Activated naive CD8-positive, alpha-beta T cell treated with anti-CD3 and anti-CD28 coated beads, Interleukin-2, amount 50 U/mL, for 24 hours (primary cell): Measurements from ENCODE around the gene TMEM151A.
"Not testable (repeated sequence)": the region's sequence is repeated elsewhere in the genome, so short reads cannot be mapped to it uniquely, and the experiment has no call there.

Experiments used
- ATAC-seq: fragments of 150-1000 bp; cut with Tn5 transposase; one replicate; pipeline ENCODE4 v1.10.0; 2021
- DNase-seq: peaks from one replicate; pipeline ENCODE4 v3.0.0; 2021
- H3K27ac Mint-ChIP-seq: one replicate; pipeline ENCODE4 v1.8.0; 2021; ENCODE audit warnings: mild to moderate bottlenecking, mixed read lengths
- H3K27me3 Mint-ChIP-seq: one replicate; pipeline ENCODE4 v1.8.0; 2021; ENCODE audit warnings: mixed read lengths
- H3K36me3 Mint-ChIP-seq: one replicate; pipeline ENCODE4 v1.8.0; 2021; ENCODE audit warnings: low read depth, mixed read lengths
- H3K4me1 Mint-ChIP-seq: one replicate; pipeline ENCODE4 v1.8.0; 2021; ENCODE audit warnings: mixed read lengths
- H3K4me3 Mint-ChIP-seq: one replicate; pipeline ENCODE4 v1.8.0; 2021; ENCODE audit warnings: mild to moderate bottlenecking, moderate library complexity, mixed read lengths
- H3K9me3 Mint-ChIP-seq: one replicate; pipeline ENCODE4 v1.8.0; 2021; ENCODE audit warnings: mixed read lengths

Gene TMEM151A

DNA sequence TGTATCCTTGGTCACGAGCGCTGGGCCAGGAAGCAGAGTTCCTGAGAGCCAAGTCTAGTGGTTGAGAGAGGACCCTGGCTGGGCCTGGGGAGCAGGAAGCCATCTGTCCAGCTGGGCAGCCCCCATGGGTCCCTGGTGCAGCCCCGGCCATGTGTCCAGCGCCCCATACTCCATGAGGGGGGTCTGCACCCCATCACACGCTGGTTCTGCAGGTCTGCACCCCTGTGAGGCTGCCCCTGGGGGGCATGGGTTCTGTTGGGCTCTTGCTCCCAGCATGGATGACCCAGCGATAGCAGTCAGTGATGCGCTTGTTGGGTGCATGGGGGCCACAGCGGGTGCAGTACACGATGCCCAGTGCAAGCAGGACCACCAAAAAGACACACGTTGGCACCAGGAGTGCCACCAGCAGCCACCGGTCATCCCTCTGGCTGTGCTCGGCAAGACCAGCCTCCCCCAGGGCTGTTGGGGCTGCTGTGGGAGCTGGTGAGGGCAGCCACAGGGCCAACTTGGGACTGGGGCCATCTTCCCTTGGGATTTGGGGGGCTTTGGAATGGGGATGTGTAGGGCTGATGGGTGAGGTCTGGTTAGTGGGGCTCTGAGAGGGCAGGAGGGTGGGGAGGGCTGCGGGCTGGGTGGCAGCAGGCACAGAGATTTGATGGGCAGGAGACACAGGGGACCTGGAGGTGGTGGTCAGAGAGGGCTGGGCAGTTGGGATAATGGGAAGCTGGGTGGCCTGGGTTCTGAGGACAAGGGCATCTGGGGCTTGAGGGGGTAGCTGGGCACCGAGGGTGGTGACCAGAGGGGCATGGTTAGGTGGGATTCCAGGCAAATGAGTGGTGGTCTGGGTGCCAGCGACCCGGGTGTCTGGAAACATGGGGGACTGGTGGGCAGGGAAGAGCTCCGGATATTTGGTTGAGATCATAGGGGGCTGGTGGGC is 23.1 kb downstream of the TMEM151A start:
- ATAC-seq: no peak

DNA sequence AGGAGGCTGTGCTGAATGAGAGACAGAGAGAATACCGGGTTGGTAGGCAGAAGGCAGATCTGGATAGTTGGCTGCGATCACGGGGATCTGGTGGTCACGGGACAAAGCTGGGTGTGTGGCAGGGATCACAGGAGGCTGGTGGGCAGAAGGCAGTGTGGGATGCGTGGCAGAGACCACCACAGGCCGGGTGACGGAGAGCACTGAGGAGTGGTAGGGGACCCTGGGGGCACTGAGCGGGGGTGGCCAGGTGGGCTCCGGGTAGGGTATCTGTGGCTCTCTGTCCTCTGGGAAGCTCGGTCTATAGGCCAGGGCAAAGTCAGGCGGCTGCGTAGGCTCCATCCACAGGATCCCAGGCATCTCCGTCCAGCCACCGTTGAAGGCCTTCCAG is 23.8 kb downstream of the TMEM151A start:
- Mint-ChIP-seq H3K36me3 (peaks cover 1% of the 10 kb centered on the region), H3K4me1 (peaks cover 68% of the 10 kb centered on the region), H3K4me3 (peak overlapping the region; percentile 78), H3K27me3 (no peaks in the 10 kb centered on the region), H3K27ac (peak overlapping the region; percentile 82), H3K9me3 (no peaks in the 10 kb centered on the region)
- DNase-seq: no peak
- ATAC-seq: no peak

More for the DNA sequence above, 23.1 kb downstream of the TMEM151A start:
- no peak for DNase-seq
- Mint-ChIP-seq H3K4me1 (peaks cover 65% of the 10 kb centered on the region), H3K27ac (peak overlapping the region; percentile 82), H3K9me3 (no peaks in the 10 kb centered on the region), H3K36me3 (peaks cover 1% of the 10 kb centered on the region), H3K27me3 (no peaks in the 10 kb centered on the region), H3K4me3 (peak overlapping the region; percentile 85)

DNA sequence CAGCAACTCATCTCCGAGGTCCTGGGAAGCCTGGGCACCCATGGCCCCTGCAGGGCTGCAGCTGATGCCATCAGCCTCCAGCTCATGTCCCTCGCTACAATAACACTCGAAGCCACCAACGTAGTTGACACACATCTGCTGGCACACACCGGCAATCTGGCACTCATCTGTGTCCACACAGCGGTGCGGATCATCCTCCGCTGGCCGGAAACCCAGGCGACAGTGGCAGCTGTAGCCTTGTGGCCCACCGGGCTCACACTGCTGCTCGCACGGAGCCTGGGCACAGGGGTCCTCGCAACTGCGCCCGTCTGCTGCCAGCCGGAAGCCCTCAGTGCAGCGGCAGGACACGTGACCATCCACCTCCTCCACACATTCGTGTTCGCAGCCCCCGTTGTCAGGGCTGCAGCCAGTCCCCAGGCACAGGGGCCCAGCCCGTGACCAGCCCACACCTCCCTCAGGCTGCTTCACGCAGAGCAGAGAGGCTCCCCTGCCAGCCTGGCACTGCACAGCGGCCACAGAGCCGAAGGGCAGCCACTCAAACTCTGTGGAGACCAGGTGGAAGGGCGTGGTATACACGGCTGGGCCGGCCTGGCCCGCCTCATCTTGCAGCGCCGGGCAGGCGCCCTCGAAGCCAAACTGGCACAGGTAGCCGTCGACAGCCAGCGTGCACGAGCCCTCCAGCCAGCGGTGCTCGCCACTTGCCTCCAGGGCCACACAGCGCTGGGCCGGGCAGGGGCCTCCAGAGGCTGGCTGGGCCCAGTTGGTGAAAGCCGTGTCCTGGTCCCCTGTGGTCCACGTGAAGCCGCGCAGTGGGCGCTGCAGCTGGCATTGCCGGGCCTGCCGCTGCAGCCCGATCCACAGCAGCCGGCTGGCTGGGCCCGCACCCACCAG is 24.5 kb downstream of the TMEM151A start:
- Mint-ChIP-seq H3K4me1 (peaks cover 68% of the 10 kb centered on the region), H3K4me3 (peak overlapping the region; percentile 78), H3K9me3 (no peaks in the 10 kb centered on the region), H3K27ac (peak overlapping the region; percentile 82), H3K27me3 (no peaks in the 10 kb centered on the region), H3K36me3 (peaks cover 1% of the 10 kb centered on the region)
- ATAC-seq: no peak
- peak; percentile 48 for DNase-seq

DNA sequence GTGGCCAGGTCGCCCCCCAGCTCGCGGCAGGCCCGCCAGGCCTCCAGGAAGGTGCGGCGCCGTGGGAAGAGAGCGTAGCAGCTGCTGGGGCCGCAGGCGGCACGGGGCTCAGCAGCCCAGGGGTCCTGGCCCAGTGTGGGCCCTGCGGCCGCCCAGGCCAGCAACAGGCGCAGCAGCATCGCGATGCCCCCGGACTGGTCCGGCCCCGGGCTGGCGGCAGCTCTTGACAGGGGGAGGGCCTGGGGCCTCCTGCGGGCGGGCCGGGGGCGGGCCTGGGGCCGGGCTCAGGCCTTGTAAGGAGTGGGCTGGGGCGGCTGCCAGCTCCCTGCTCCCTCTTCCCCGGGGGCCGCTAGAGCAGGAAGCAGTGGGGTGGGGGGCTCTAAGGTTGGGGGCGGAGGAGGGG is 25.2 kb downstream of the TMEM151A start, which contains the start of gene CD248:
CD248 (minus strand) TSS at position 196 of the 403 bp plus-strand sequence; CDS start at position 179, 17 bp downstream.
- H3K4me3 Mint-ChIP-seq: peak within 1 kb of the TSS; percentile 78
- H3K9me3 Mint-ChIP-seq: no peaks in the 10 kb centered on the region
- peaks cover 1% of the 10 kb centered on the region for H3K36me3 Mint-ChIP-seq
- peaks cover 65% of the 10 kb centered on the region for H3K4me1 Mint-ChIP-seq
- H3K27me3 Mint-ChIP-seq: no peaks in the 10 kb centered on the region
- peak; percentile 34 for DNase-seq
- ATAC-seq: no peak
- peak within 1 kb of the TSS; percentile 94 for H3K27ac Mint-ChIP-seq

DNA sequence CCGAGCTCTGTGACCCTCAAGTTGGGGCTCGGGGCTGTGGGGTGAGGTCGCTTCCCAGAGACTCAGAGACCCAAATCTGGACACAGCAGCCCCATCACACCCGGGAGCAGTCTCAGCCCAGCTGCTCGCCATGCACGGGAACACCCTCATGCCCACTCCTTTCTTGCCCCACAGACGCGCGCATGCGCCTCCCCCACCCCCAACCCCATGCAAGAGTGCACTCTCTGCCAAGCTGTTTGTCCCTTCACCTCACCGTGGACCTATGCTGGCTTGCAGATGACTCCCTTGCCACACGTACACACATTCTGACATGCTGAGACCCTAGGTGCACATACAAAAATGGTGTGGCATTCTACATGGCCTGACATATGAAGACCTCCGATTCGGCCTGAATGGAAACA is 25.6 kb downstream of the TMEM151A start:
- ATAC-seq (peak; percentile 5), DNase-seq (peak; percentile 75)
- Mint-ChIP-seq H3K27me3 (no peaks in the 10 kb centered on the region), H3K27ac (peak overlapping the region; percentile 94), H3K4me3 (peak overlapping the region; percentile 74), H3K36me3 (peaks cover 1% of the 10 kb centered on the region), H3K9me3 (no peaks in the 10 kb centered on the region), H3K4me1 (peaks cover 60% of the 10 kb centered on the region)

DNA sequence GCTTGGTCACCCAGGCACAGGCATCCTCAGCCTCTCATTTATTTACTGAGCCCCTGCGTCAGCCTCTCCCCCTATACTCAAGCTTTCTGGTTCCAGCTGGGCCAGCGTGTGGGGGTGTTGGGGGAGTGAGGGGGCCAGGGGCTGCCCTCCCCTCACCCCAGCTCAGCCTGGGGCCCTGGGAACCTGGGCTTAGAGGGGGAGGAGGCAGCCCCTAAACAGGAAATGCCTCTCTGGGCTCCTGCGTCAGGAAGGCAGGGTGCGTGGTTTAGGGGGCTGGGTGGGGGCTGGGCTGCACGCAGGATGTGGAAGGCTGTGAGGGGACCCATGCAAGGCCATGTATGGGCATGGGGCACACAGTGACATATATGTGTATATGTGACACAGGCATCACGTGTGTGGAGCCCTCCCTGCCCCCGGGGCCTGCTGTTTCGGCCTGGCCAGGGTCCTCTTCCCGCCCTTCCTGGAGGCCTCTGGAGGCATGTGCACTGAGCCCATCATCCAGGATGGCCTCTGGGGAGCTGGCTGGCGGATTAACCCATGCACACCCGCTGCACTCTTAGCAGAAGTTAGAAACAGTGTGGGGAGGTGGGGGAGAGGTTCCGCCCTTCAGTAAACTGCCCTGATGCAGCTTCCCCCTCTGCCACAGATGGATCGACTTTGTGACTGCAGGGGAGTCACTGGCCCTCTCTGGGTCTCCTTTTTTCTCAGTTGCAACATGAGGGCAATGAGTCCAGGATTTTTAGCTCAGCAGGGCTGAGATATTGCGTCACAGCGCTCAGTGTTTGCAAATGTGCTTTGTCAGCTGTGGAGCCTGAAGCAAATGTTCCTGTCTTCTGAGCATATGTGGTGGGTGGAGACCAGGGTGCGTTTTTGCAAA is 26.3 kb downstream of the TMEM151A start:
- peak; percentile 59 for ATAC-seq
- peak overlapping the region; percentile 94 for H3K27ac Mint-ChIP-seq
- H3K9me3 Mint-ChIP-seq: no peaks in the 10 kb centered on the region
- no peaks in the 10 kb centered on the region for H3K27me3 Mint-ChIP-seq
- DNase-seq: peak; percentile 74
- H3K36me3 Mint-ChIP-seq: peaks cover 1% of the 10 kb centered on the region
- H3K4me3 Mint-ChIP-seq: peak overlapping the region; percentile 74
- H3K4me1 Mint-ChIP-seq: peaks cover 58% of the 10 kb centered on the region

DNA sequence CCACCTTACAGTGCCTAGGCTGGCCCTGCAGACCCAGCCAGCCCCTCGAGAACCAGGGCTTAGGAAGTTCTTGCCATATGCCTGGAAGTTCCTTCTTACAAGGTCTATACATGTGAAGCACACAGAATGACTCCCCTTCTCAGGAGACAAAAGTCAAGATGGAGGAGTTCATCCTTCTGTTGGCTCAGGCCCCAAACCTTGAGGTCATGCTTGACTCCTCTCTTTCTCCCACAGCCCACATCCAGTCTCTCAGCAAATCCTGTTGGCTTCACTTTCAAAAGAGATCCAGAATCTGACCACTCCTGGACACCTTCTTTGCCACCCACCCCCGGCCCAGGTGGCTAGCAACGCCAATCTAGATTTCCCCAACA is 26.9 kb downstream of the TMEM151A start:
- Mint-ChIP-seq H3K4me3 (peak overlapping the region; percentile 74), H3K9me3 (no peaks in the 10 kb centered on the region), H3K36me3 (peaks cover 1% of the 10 kb centered on the region), H3K27ac (peak overlapping the region; percentile 94), H3K4me1 (peaks cover 55% of the 10 kb centered on the region), H3K27me3 (no peaks in the 10 kb centered on the region)
- DNase-seq (no peak), ATAC-seq (no peak)

DNA sequence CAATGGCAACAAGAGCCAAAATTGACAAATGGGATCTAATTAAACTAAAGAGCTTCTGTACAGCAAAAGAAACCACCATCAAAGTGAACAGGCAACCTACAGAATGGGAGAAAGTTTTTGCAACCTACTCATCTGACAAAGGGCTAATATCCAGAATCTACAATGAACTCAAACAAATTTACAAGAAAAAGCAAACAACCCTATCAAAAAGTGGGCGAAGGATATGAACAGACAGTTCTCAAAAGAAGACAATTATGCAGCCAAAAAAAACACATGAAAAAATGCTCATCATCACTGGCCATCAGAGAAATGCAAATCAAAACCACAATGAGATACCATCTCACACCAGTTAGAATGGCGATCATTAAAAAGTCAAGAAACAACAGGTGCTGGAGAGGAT is 28.6 kb downstream of the TMEM151A start:
- not testable (repeated sequence) for H3K36me3 Mint-ChIP-seq, ATAC-seq, H3K9me3 Mint-ChIP-seq, H3K27me3 Mint-ChIP-seq, H3K4me3 Mint-ChIP-seq, DNase-seq, H3K27ac Mint-ChIP-seq
- peaks cover 43% of the 10 kb centered on the region for H3K4me1 Mint-ChIP-seq

DNA sequence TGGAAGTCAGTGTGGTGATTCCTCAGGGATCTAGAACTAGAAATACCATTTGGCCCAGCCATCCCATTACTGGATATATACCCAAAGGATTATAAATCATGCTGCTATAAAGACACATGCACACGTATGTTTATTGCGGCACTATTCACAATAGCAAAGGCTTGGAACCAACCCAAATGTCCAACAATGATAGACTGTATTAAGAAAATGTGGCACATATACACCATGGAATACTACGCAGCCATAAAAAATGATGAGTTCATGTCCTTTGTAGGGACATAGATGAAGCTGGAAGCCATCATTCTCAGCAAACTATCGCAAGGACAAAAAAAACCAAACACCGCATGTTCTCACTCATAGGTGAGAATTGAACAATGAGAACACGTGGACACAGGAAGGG is 29.1 kb downstream of the TMEM151A start:
- not testable (repeated sequence) for H3K27ac Mint-ChIP-seq, H3K4me3 Mint-ChIP-seq, H3K36me3 Mint-ChIP-seq, DNase-seq, H3K27me3 Mint-ChIP-seq, ATAC-seq, H3K9me3 Mint-ChIP-seq
- H3K4me1 Mint-ChIP-seq: peaks cover 41% of the 10 kb centered on the region

DNA sequence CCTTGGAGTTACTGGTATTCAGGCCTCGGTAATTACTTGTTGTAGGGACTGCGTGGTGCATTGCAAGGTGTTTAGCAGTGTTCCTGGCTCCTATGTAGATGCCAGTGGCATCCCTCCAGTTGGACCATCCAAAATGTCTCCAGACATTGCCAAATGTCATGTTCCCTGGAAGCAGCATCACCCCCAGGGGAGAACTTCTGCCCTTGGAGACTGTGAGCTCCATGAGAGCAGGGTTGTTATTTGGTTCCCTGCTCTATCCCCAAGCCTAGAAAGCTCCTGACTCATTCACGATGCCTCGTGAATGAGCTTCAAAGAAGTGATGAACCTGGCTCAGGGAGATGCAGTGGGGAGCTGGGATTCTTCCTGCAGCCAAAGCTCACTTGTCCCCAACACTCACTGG is 29.9 kb downstream of the TMEM151A start:
- no peaks in the 10 kb centered on the region for H3K36me3 Mint-ChIP-seq
- no peak overlapping the region for H3K4me3 Mint-ChIP-seq
- H3K27ac Mint-ChIP-seq: no peak overlapping the region
- H3K4me1 Mint-ChIP-seq: peaks cover 42% of the 10 kb centered on the region
- no peak for DNase-seq
- no peak for ATAC-seq
- no peaks in the 10 kb centered on the region for H3K27me3 Mint-ChIP-seq
- H3K9me3 Mint-ChIP-seq: no peaks in the 10 kb centered on the region

DNA sequence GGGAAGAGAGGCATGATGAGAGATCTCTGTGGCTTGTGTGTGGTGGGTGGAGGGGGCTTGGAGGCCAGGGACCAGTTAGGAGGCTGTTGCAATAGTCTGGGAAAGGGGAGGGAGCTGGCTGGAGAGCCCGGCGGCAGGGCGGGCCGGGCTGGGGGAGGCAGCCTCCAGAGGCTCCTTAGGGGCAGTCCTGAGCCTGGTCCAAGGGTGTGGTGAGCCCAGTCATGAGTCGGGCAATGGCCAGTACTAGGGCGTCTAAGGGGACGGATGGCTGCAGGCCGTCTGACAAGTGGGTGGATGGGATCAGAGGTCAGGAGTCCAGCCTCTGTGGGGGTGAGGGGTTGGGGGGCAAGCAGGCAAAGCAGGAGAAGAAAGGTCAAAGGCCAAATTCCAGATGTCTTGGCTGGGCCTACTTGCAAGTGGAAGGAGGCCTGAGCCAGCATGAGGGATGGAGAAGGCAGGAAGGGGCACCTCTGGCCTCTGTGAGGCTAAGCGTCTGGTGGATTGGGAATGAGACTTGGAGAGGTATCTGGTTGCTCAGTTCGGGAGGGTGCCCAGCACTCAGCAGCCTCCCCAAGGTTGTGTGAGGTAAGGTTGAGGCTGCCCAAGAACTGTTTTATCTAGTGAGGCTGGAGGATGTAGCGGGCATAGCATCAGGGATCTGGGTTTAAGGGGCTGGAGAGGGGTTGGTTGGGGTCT is 31.2 kb downstream of the TMEM151A start:
- DNase-seq (no peak), ATAC-seq (no peak)
- peaks cover 44% of the 10 kb centered on the region for H3K4me1 Mint-ChIP-seq
- no peaks in the 10 kb centered on the region for H3K36me3 Mint-ChIP-seq
- H3K4me3 Mint-ChIP-seq: no peak overlapping the region
- no peak overlapping the region for H3K27ac Mint-ChIP-seq
- no peaks in the 10 kb centered on the region for H3K9me3 Mint-ChIP-seq
- no peaks in the 10 kb centered on the region for H3K27me3 Mint-ChIP-seq

DNA sequence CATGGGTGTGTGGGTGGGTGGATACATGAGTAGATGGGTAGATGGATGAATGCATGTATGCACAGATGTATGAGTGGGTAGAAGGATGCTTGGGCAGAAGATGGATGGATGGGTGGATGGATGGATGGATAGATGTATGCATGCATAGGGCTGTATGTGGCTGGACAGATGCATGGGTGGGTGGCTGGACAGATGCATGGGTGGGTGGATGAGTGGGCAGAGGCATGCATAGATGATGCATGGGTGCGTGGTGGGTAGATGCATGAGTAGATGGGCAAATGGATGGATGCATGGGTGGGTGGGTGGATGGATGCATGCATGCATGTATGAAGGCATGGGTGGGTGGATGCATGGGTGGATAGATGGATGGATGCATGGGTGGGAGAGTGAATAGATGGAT is 32.0 kb downstream of the TMEM151A start:
- Mint-ChIP-seq H3K36me3 (no peaks in the 10 kb centered on the region), H3K9me3 (no peaks in the 10 kb centered on the region), H3K4me3 (no peak overlapping the region), H3K27ac (no peak overlapping the region), H3K27me3 (no peaks in the 10 kb centered on the region), H3K4me1 (peaks cover 44% of the 10 kb centered on the region)
- DNase-seq: no peak
- no peak for ATAC-seq

DNA sequence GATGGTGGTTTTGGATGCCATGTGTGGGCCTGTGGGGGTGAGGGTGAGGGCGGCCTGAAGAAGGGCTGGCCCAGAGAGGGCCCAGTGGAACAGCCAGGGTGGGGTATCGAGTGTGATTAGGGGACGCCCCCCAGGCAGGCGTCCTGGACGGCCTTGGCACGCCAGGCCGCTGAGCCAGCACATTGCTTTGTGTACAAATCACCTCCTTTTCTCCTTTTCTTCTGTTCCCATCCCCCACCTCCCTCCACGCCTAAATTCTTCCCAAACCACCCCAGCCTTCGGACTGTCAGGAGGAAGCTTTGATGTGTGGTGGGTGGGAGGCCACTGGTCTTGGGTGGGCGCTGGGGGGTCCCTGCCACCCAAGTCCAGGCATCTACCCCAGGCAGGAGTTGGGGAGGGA is 33.0 kb downstream of the TMEM151A start:
- Mint-ChIP-seq H3K4me1 (peaks cover 41% of the 10 kb centered on the region), H3K4me3 (no peak overlapping the region), H3K9me3 (no peaks in the 10 kb centered on the region), H3K36me3 (no peaks in the 10 kb centered on the region), H3K27ac (no peak overlapping the region), H3K27me3 (no peaks in the 10 kb centered on the region)
- DNase-seq (no peak), ATAC-seq (no peak)
